IPS-20b (cell line): ENCODE data around the gene HRAS.
A peak's percentile ranks its signal among the peaks of the same experiment; 100 is the strongest.

Experiments used
- H3K27ac ChIP-seq: one replicate; pipeline ENCODE4 v1.5.1; 2013; ENCODE audit warnings: low read length
- H3K27me3 ChIP-seq: 2 replicates; pipeline ENCODE4 v1.6.1; 2013; ENCODE audit warnings: mild to moderate bottlenecking, low read length, inconsistent platforms; ENCODE audit not compliant: insufficient read depth
- H3K36me3 ChIP-seq: 2 replicates; pipeline ENCODE4 v1.6.1; 2013; ENCODE audit warnings: low read depth, mild to moderate bottlenecking, inconsistent platforms, low read length, moderate library complexity; ENCODE audit not compliant: insufficient read depth
- H3K4me1 ChIP-seq: 2 replicates; pipeline ENCODE4 v1.6.1; 2013; ENCODE audit warnings: mild to moderate bottlenecking, control low read depth, inconsistent platforms, low read length, moderate library complexity; ENCODE audit not compliant: insufficient read depth
- H3K4me3 ChIP-seq: 2 replicates; pipeline ENCODE4 v1.5.1; 2013; ENCODE audit warnings: mild to moderate bottlenecking, low read length, inconsistent platforms
- H3K9ac ChIP-seq: 2 replicates; pipeline ENCODE4 v1.6.1; 2013; ENCODE audit warnings: low read depth, mild to moderate bottlenecking, inconsistent platforms, low read length, moderate library complexity
- H3K9me3 ChIP-seq: 2 replicates; pipeline ENCODE4 v1.6.1; 2013; ENCODE audit warnings: mild to moderate bottlenecking, low read depth, low read length, inconsistent platforms; ENCODE audit not compliant: insufficient read depth

The HRAS gene

DNA sequence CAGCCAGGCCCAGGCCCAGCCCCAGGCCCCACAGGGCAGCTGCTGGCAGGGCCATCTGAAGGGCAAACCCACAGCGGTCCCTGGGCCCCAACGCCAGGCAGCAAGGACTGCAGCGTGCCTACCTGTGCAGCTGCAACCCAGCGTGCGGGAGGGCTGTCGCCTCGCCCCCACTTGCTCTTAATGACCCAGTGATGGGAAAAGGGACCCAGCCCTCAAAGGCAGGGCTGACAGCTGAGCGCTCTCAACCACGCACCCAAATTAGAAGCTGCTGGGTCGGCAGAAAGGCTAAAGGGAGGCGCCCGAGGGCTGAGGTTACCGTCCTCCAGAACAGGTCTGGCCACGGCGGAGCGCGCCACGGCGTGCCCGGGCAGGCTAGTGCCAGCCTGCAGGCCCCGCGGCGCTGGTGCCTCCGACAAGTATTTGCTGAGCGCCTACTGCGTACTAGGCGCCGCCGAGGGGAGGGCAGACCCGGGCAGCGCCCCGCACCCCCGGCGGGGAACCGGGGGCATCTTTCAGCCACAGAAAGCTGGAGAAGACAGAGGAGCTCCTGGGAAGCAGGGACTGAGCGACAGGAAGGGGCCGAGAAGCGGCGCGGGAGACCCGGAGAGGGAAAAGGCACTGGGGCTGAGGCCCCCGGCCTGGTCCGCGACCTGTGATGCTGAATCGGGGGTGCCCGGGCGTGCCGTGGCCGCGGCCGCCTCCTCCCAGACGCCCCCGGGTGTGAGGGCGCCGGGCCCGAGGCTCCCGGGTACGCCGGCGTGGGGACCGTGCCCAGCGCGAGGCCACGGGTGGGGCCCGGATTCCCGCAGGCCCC is 773 bp downstream of the HRAS start:
- Histone ChIP-seq H3K27ac (no peak overlapping the region), H3K4me3 (peak overlapping the region; percentile 71), H3K9me3 (no peaks in the 10 kb centered on the region), H3K27me3 (peaks cover 30% of the 10 kb centered on the region), H3K4me1 (peaks cover 5% of the 10 kb centered on the region; the same call in 1 of the 2 replicates), H3K9ac (peak overlapping the region; percentile 69), H3K36me3 (peaks cover 18% of the 10 kb centered on the region; the same call in 1 of the 2 replicates)

DNA sequence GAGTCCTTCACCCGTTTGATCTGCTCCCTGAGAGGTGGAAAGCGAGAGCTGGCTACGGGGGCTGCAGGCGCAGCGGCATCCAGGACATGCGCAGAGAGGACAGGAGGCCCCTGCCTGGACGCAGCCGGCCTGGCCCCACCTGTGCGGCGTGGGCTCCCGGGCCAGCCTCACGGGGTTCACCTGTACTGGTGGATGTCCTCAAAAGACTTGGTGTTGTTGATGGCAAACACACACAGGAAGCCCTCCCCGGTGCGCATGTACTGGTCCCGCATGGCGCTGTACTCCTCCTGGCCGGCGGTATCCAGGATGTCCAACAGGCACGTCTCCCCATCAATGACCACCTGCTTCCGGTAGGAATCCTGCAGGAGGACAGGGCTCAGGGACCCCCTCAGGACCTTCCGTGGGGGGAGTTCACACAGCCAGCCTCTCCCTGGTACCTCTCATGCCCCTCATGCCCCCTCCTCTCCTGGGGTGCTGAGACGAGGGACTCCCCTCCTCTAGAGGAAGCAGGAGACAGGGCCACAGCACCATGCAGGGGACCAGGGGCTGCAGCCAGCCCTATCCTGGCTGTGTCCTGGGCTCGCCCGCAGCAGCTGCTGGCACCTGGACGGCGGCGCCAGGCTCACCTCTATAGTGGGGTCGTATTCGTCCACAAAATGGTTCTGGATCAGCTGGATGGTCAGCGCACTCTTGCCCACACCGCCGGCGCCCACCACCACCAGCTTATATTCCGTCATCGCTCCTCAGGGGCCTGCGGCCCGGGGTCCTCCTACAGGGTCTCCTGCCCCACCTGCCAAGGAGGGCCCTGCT is 1.6 kb downstream of the HRAS start:
- Histone ChIP-seq H3K4me3 (peak overlapping the region; percentile 71; the same call in 1 of the 2 replicates), H3K4me1 (peaks cover 5% of the 10 kb centered on the region; the same call in 1 of the 2 replicates), H3K9me3 (no peaks in the 10 kb centered on the region), H3K27ac (no peak overlapping the region), H3K36me3 (peaks cover 18% of the 10 kb centered on the region; the same call in 1 of the 2 replicates), H3K9ac (no peak overlapping the region), H3K27me3 (peaks cover 29% of the 10 kb centered on the region)

DNA sequence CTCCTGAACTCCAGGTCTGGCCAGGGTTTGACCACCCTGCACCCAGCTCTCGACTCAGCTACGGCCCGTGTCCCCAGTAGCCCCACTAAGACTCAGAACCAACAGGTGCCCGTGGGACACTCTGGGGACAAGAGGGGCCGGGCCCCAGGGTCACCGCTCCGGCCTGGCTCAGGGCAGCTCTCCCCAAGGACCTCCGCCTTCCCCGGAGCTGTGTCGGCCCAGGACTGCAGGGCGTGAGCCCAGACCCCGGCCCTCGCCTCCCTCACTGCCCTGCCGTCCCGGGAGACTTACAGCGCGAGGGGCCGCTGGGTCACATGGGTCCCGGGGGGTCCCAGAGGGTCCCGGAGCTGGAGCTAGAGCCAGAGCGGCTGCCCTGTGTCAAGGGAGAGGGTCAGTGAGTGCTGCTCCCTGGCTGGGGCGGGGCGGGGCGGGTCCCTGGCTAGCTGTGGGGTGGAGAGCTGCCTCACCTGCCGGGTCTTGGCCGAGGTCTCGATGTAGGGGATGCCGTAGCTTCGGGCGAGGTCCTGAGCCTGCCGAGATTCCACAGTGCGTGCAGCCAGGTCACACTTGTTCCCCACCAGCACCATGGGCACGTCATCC is 2.3 kb downstream of the HRAS start:
- no peaks in the 10 kb centered on the region for H3K9me3 ChIP-seq
- peaks cover 5% of the 10 kb centered on the region; the same call in 1 of the 2 replicates for H3K4me1 ChIP-seq
- peaks cover 18% of the 10 kb centered on the region; the same call in 1 of the 2 replicates for H3K36me3 ChIP-seq
- H3K27ac ChIP-seq = no peak overlapping the region
- no peak overlapping the region for H3K9ac ChIP-seq
- no peak overlapping the region for H3K4me3 ChIP-seq
- peaks cover 22% of the 10 kb centered on the region for H3K27me3 ChIP-seq

DNA sequence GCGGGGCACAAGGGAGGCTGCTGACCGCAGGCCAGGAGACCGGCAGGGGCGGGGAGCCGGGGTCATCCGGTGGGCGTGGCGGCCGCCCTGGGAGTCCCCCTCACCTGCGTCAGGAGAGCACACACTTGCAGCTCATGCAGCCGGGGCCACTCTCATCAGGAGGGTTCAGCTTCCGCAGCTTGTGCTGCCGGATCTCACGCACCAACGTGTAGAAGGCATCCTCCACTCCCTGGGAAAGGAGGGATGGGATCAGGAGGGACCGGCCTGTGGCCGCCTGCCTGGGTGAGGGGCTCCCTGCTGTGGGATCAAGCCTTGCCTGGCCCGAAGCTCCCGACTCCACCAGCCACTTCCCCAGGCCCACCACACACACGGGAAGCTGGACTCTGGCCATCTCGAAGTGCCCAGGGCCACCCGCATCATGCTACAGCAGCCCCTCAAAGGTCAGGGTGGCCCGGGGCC is 2.8 kb downstream of the HRAS start:
- H3K36me3 ChIP-seq = peaks cover 18% of the 10 kb centered on the region; the same call in 1 of the 2 replicates
- no peak overlapping the region for H3K27ac ChIP-seq
- H3K4me3 ChIP-seq = no peak overlapping the region
- H3K4me1 ChIP-seq = peaks cover 1% of the 10 kb centered on the region; the same call in 1 of the 2 replicates
- H3K27me3 ChIP-seq = peaks cover 16% of the 10 kb centered on the region
- H3K9ac ChIP-seq = no peak overlapping the region
- H3K9me3 ChIP-seq = no peaks in the 10 kb centered on the region

DNA sequence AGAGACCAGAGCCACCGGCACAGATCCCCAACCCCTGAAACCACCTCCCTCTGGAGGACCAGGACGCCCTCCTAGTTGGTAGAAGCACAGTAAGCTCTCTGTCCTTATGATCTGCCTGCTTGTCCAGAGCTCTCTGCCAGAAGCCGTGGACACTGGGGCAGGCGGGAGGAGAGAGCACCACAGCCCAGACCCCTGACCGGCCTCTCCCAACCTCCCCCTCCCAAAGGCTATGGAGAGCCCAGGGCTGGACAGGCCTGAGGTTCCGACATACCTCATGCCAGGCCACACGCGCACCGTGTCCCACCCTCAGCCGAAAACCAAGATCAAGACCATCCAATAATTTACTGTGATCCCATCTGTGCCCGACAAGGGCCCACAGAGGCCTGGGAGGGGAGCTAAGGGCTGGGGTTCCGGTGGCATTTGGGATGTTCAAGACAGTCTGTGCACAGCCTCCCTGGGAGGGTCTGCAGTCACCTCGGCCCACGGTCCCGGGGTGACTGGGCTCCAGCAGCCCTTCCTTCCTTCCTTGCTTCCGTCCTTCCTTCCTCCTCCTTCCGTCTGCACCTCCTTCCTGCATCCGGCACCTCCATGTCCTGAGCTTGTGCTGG is 3.4 kb downstream of the HRAS start:
- Histone ChIP-seq H3K36me3 (peaks cover 18% of the 10 kb centered on the region; the same call in 1 of the 2 replicates), H3K4me1 (no peaks in the 10 kb centered on the region), H3K27ac (no peak overlapping the region), H3K27me3 (peaks cover 11% of the 10 kb centered on the region), H3K4me3 (no peak overlapping the region), H3K9me3 (no peaks in the 10 kb centered on the region), H3K9ac (no peak overlapping the region)

DNA sequence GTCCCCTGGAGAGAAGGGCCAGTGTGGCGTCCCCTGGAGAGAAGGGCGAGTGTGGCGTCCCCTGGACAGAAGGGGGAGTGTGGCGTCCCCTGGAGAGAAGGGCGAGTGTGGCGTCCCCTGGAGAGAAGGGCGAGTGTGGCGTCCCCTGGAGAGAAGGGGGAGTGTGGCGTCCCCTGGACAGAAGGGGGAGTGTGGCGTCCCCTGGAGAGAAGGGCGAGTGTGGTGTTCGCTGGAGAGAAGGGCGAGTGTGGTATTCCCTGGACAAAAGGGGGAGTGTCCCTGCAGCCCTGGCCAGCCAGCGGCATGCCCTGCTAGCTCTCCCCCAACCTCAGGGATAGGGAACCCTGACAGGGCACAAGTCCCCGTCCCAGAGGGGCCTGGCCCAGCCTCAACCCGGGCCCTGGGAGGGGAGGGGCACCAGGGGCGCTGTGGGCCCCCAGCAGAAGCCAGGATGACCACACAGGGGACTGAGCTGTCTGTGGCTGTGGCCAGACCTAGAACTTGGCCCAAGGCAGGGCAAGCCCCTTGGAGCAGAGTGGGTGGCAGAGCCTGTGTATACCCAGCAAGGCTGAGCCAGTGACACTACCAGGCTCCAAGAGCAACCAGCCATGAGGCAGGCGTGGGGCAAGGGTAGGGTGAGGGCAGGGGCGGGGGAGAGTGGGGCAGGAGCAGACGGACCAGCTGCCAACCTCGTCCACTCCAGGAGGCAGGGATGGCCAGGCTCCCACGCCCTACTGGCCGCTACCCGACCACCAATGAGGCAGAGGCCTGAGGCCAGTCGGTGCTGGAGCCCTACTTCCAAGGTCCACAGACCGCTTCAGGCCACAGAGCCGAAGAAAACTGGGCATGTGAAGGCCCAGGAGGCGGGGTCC is 4.2 kb downstream of the HRAS start:
- Histone ChIP-seq H3K27ac (no peak overlapping the region), H3K9me3 (no peaks in the 10 kb centered on the region), H3K36me3 (peaks cover 18% of the 10 kb centered on the region; the same call in 1 of the 2 replicates), H3K4me3 (no peak overlapping the region), H3K27me3 (peaks cover 3% of the 10 kb centered on the region; the same call in 1 of the 2 replicates), H3K4me1 (no peaks in the 10 kb centered on the region), H3K9ac (no peak overlapping the region)

DNA sequence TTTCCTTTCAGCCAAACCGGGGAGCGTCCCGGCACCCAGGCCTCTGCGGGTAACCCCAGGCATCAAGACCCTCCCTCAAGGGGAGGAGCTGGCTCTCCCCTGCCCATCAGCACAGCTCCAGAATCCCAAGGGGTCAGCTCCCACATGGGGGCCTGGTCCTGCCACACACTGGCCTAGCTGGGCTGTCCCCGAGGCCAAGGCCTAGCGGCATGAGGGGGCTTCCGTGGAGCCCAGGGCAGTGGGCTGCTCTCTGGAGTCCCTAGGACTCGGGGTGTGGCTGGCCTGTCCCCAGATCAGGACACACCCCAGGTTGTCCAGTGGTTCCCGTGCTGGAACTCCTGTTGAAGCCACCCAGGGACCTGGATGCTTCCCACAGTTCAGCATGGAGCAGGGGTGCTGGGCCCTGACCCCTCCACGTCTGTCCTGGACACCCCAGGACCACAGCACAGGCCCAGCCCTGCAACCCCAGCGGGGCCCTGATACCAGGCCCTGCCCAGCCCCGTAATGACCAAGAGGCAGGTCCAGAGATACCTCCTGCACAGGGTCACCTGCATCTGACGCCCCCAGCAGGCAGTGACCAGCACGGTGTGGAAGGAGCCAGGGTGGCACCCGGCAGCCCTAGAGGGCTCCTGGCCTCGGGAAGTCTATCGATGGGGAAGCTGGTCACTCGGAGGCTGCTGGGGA is 5.5 kb downstream of the HRAS start:
- Histone ChIP-seq H3K9ac (no peak overlapping the region), H3K4me1 (no peaks in the 10 kb centered on the region), H3K36me3 (peaks cover 18% of the 10 kb centered on the region; the same call in 1 of the 2 replicates), H3K4me3 (no peak overlapping the region), H3K27ac (no peak overlapping the region), H3K27me3 (no peaks in the 10 kb centered on the region), H3K9me3 (no peaks in the 10 kb centered on the region)

DNA sequence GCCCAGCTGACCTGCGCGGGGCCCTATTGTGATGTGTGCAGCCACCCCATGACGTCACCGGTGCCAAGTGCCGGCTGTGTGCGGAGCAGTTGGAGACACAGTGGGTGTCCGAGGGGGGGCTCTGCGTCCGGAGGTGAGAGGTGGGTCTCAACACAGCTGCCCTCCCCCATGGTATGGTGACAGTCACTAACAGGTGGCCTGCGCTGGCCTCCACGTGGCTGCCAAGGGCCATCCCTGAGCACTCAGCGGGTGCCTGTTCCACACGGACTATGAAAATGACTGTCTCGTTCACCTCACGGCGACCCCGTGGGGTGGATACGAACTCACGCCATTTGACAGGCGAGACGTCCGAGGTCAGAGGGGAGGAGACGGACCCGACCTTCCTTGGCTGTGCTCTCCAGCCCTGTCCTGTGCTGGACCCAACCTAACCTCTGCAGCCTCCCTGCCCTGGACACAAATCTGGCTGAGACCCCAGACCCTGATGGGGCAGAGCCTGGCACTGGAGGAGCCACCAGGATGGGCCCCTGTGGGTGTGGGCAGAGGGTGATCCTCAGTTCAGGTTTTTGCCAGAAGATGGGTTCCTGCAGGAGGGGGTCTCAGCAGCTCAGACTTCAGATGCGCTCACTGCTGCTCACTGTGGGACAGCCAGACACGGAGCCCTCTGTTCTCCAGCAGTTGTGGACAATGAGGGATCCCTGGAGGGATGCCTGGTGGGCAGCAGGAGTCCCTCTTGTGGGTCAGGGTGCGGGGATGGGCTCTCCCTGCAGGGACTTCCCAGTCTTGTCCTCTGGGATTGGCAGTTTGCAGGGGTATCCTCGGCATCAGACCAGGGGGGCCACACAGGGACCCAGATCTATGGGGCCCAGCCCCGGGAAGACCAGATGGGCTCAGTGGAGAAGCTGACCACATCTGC is 6.3 kb downstream of the HRAS start:
- Histone ChIP-seq H3K9ac (no peak overlapping the region), H3K27ac (no peak overlapping the region), H3K36me3 (peaks cover 18% of the 10 kb centered on the region; the same call in 1 of the 2 replicates), H3K4me3 (no peak overlapping the region), H3K27me3 (no peaks in the 10 kb centered on the region), H3K4me1 (no peaks in the 10 kb centered on the region), H3K9me3 (no peaks in the 10 kb centered on the region)

DNA sequence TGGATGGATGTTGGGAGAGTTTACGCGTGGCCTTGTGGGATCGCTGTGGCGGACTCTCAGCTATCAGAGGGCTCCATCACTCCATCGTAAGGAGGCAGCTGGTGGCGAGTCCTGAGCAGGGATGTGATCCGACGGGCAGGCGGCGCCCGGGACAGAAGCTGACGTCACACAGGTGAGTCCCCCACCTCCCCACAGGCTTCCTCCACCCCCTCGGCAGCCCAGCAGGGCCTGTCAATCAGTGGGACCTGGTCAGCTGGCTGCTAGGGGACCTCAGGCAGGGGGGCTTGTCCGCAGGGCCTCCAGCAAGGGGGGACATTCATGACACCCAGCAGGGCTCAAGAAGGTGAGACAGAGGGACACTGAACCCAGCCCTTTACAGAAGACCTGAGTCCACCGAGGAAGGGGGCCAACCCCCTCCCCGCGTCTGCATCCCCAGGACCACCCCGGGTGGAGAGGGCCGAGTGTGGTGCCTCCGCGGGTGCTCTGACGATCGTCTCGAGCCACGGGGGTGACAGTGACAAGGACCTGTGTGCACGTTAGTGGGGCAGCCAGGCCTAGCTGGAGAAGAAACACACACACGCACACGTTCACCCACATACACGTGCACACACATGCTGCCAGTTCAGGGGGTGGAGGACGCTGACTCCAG is 7.1 kb downstream of the HRAS start:
- Histone ChIP-seq H3K9me3 (no peaks in the 10 kb centered on the region), H3K4me1 (no peaks in the 10 kb centered on the region), H3K4me3 (no peak overlapping the region), H3K27me3 (no peaks in the 10 kb centered on the region), H3K9ac (no peak overlapping the region), H3K27ac (no peak overlapping the region), H3K36me3 (peaks cover 18% of the 10 kb centered on the region; the same call in 1 of the 2 replicates)
